Endothelial cell of umbilical vein (primary cell): ENCODE measurements around the gene APH1A. TPM values are rescaled to one million over a fixed set of nuclear protein-coding genes. Genes with fewer than 3 reads are reported as not detected.

ENCODE experiments used
- BruUV-seq: library from RNA; stranded (reverse); fragments of 400-500 nt; replicated peaks from 2 replicates; lab custom pipeline; 2021; lab: Mats Ljungman, UMichigan
- CTCF ChIA-PET: fragments of 300-600, 350-600 bp; sonication (Branson Sonifier 250); formaldehyde crosslinking; loops from one replicate; lab custom pipeline; 2021; ENCODE audit warnings: antibody characterized with exemption, inconsistent platforms; lab: Charles Lee
- POLR2A ChIA-PET: fragments of 300-600, 350-600 bp; sonication (Branson Sonifier 250); formaldehyde crosslinking; loops from one replicate; lab custom pipeline; 2021; ENCODE audit warnings: antibody characterized with exemption, inconsistent platforms; lab: Charles Lee
- DNase-seq: peaks from one replicate; pipeline ENCODE4 v3.0.0-alpha.2; 2011; ENCODE audit warnings: low read depth, low spot score
- FAIRE-seq: peaks from 2 replicates; lab custom pipeline; 2011; peaks lifted over from hg19 to GRCh38; lab: Jason Lieb, UNC
- H2AFZ ChIP-seq: 2 replicates; pipeline ENCODE4 v1.6.0; 2012; ENCODE audit warnings: low read depth, low read length, control low read depth, inconsistent platforms
- H3K27ac ChIP-seq: 2 replicates; pipeline ENCODE4 v1.5.1; 2011; ENCODE audit warnings: low read depth, mild to moderate bottlenecking, control low read depth, low read length, moderate library complexity; ENCODE audit not compliant: insufficient read depth
- H3K27me3 ChIP-seq, 2 experiments: 2 replicates each; pipeline versions ENCODE4 v1.6.0 to v1.6.1; 2011; ENCODE audit warnings: low read length in 2 of 2, mixed read lengths in 1 of 2; ENCODE audit not compliant: control insufficient read depth in 2 of 2, insufficient read depth in 2 of 2
- H3K36me3 ChIP-seq, 2 experiments: 2 replicates in 1 of 2; 3 replicates in 1 of 2; pipeline ENCODE4 v1.5.1; 2011; ENCODE audit warnings: low read length in 2 of 2, mild to moderate bottlenecking in 1 of 2, moderate library complexity in 1 of 2; ENCODE audit not compliant: control insufficient read depth in 2 of 2, insufficient read depth in 2 of 2; ENCODE audit errors: extremely low read depth in 1 of 2
- H3K4me1 ChIP-seq: 3 replicates; pipeline ENCODE4 v1.5.1; 2011; ENCODE audit warnings: mild to moderate bottlenecking, low read length; ENCODE audit not compliant: control insufficient read depth, insufficient read depth; ENCODE audit errors: extremely low read depth
- H3K4me2 ChIP-seq: 2 replicates; pipeline ENCODE4 v1.6.1; 2011; ENCODE audit warnings: low read length, control low read depth, mixed read lengths; ENCODE audit not compliant: insufficient read depth
- H3K4me3 ChIP-seq, 3 experiments: fragments of 200-600 bp in 1 of 3; sonication (generic), shearing (Covaris generic) in 1 of 3; replicated peaks in 1 of 3; 2 replicates each; pipeline ENCODE4 v1.5.1; 2011 to 2016; ENCODE audit warnings: control low read depth in 3 of 3, low read length in 3 of 3, mild to moderate bottlenecking in 2 of 3, inconsistent platforms in 1 of 3, low read depth in 1 of 3, moderate library complexity in 1 of 3; ENCODE audit not compliant: insufficient read depth in 1 of 3
- H3K79me2 ChIP-seq: 2 replicates; pipeline ENCODE4 v1.6.0; 2012; ENCODE audit warnings: low read length, inconsistent platforms; ENCODE audit not compliant: control insufficient read depth, insufficient read depth
- H3K9ac ChIP-seq: replicated peaks from 2 replicates; pipeline ENCODE3; 2011; ENCODE audit warnings: low read length, control low read depth; ENCODE audit not compliant: insufficient read depth; ENCODE audit errors: extremely low read depth
- H3K9me1 ChIP-seq: replicated peaks from 3 replicates; pipeline ENCODE4 v1.6.0; 2011; ENCODE audit warnings: mild to moderate bottlenecking, low read length; ENCODE audit not compliant: control insufficient read depth, insufficient read depth; ENCODE audit errors: extremely low read depth
- H3K9me3 ChIP-seq: replicated peaks from 2 replicates; pipeline ENCODE4 v1.5.1; 2012; ENCODE audit warnings: low read length, inconsistent platforms; ENCODE audit not compliant: control insufficient read depth, insufficient read depth
- H4K20me1 ChIP-seq: replicated peaks from 2 replicates; pipeline ENCODE3; 2011; ENCODE audit warnings: mild to moderate bottlenecking, low read length; ENCODE audit not compliant: control insufficient read depth, insufficient read depth; ENCODE audit errors: extremely low read depth
- CTCF ChIP-seq, 2 donors: IDR thresholded peaks; 1 replicate in 1 of 2; 2 replicates in 1 of 2; pipeline ENCODE4 v1.5.1; 2011; ENCODE audit warnings: low read length in 2 of 2, mild to moderate bottlenecking in 2 of 2, moderate library complexity in 2 of 2, control low read depth in 1 of 2, inconsistent platforms in 1 of 2, low read depth in 1 of 2; ENCODE audit not compliant: insufficient read depth in 1 of 2; ENCODE audit errors: extremely low read depth in 1 of 2
- EZH2 ChIP-seq: IDR thresholded peaks from 2 replicates; pipeline ENCODE4 v1.6.1; 2012; ENCODE audit warnings: borderline replicate concordance, low read depth, mild to moderate bottlenecking, moderate library complexity, low read length, inconsistent platforms; ENCODE audit not compliant: severe bottlenecking
- FOS ChIP-seq: IDR thresholded peaks from 2 replicates; pipeline ENCODE4 v1.6.1; 2011; ENCODE audit warnings: mild to moderate bottlenecking, low read length, moderate library complexity, borderline replicate concordance; ENCODE audit not compliant: insufficient read depth
- GATA2 ChIP-seq: IDR thresholded peaks from 2 replicates; pipeline ENCODE4 v1.7.0; 2011; ENCODE audit warnings: low read depth, mild to moderate bottlenecking, moderate library complexity, mixed read lengths, low read length; ENCODE audit not compliant: insufficient read length, insufficient read depth
- JUN ChIP-seq: IDR thresholded peaks from 2 replicates; pipeline ENCODE4 v1.6.1; 2011; ENCODE audit warnings: borderline replicate concordance, low read depth; ENCODE audit not compliant: insufficient read length, insufficient read depth
- MAX ChIP-seq: IDR thresholded peaks from 2 replicates; pipeline ENCODE4 v1.6.1; 2011; ENCODE audit not compliant: insufficient read depth, insufficient read length
- MYC ChIP-seq: IDR thresholded peaks from one replicate; pipeline ENCODE4 v1.6.1; 2011; ENCODE audit warnings: mild to moderate bottlenecking, low read depth, low read length
- POLR2A ChIP-seq: IDR thresholded peaks from 2 replicates; pipeline ENCODE4 v1.6.1; 2012; ENCODE audit warnings: low read depth, mild to moderate bottlenecking, control low read depth, low read length
- POLR2AphosphoS5 ChIP-seq: IDR thresholded peaks from 2 replicates; pipeline ENCODE4 v1.6.1; 2012; ENCODE audit warnings: low read depth, mild to moderate bottlenecking, control low read depth, low read length, moderate library complexity; ENCODE audit not compliant: insufficient read depth
- dilution Hi-C: fragments of 300-500 bp; cut with MboI; formaldehyde crosslinking; loops from one replicate; pipeline ENCODE4 v1.15.0; 2019; ENCODE audit warnings: low sequenced_read_pairs; ENCODE audit not compliant: extremely low pct_ligation_motif_present
- intact Hi-C: fragments of 100-400 bp; cut with micrococcal nuclease; formaldehyde crosslinking; loops from one replicate; pipeline ENCODE4 v1.10.0; 2022
- polyA plus RNA-seq, 4 experiments: library from polyadenylated mRNA; depleted of rRNA in 3 of 4; stranded (reverse) in 3 of 4; unstranded in 1 of 4; fragments of >200 nt; gene quantifications; 2 replicates each; pipeline versions ENCODE4 v1.2.1 to v1.2.3, GENCODE V29; 2011 to 2012; ENCODE audit warnings: missing spikeins in 1 of 4
- total RNA-seq: library from RNA; stranded (reverse); gene quantifications from 2 replicates; pipeline ENCODE4 v1.2.3, GENCODE V29; 2021

The APH1A gene
- total and polyA plus RNA-seq, 2 donors (not counting 3 experiments of a cell fraction or from before 2014, with no cell fraction given) = 165 to 325 TPM

- FAIRE-seq (no peak), DNase-seq (no peak)
- Histone ChIP-seq H3K4me2 (peak overlapping the region; percentile 96), H3K79me2 (peaks cover 40% of the 10 kb centered on the region), H3K9me1 (no peaks in the 10 kb centered on the region), H3K4me1 (peaks cover 11% of the 10 kb centered on the region), H3K4me3 (peak overlapping the region; percentile 72 to 95 (median 86)), H3K9ac (peak overlapping the region; percentile 91), H3K27ac (peak overlapping the region; percentile 61), H3K36me3 (no peaks in the 10 kb centered on the region), H3K9me3 (no peaks in the 10 kb centered on the region), H3K27me3 (no peaks in the 10 kb centered on the region), H4K20me1 (no peaks in the 10 kb centered on the region), H2AFZ (peak overlapping the region; percentile 84)
- no peak for TF ChIP-seq JUN
- no peak for TF ChIP-seq MYC
- no peak for TF ChIP-seq GATA2
- TF ChIP-seq EZH2 = no peak
- no peak for TF ChIP-seq POLR2AphosphoS5
- TF ChIP-seq MAX = no peak
- TF ChIP-seq FOS = no peak
- no peak for TF ChIP-seq POLR2A
- no peak for TF ChIP-seq CTCF (IDR thresholded peaks at IDR 0.05; ENCODE audit: extremely low read depth in 1 of 2, insufficient read depth in 1 of 2, low read depth in 1 of 2, low read length in 2 of 2)
- intact Hi-C loops = loop anchor here (10.0 kb wide), 1 partner anchor 961 kb away; the partner anchor contains the start of genes PIP5K1A and VPS72
- dilution Hi-C loops = no loop called here
- no TSS peak for BruUV-seq
- POLR2A ChIA-PET = interaction anchor here (0.7 kb wide), 1 partner anchor 99 kb away, joined by 4 read pairs; no protein-coding TSS in a partner anchor
- CTCF ChIA-PET = interaction anchor here (0.6 to 1.8 kb wide), 4 partner anchors 9 to 755 kb away, joined by 3 to 6 read pairs (median 3); no protein-coding TSS in a partner anchor
Measured at GRCh38 chr1:150234309-150234565, 34.6 kb downstream of the APH1A start.
